KMS-11 (cell line): ENCODE data around the gene FOXL3.

Source experiments
- H2AFZ ChIP-seq: fragments of 200-600 bp; sonication (generic); 2 replicates; pipeline ENCODE4 v1.6.1; 2016; ENCODE audit warnings: antibody characterized with exemption, mixed run types, low read depth
- H3K27ac ChIP-seq: fragments of 200-600 bp; sonication (generic); 2 replicates; pipeline ENCODE4 v1.6.1; 2016; ENCODE audit warnings: mild to moderate bottlenecking, mixed run types
- H3K27me3 ChIP-seq: fragments of 200-600 bp; sonication (generic); 2 replicates; pipeline ENCODE4 v1.6.1; 2017; ENCODE audit warnings: mild to moderate bottlenecking, low read depth, mixed run types, moderate library complexity; ENCODE audit not compliant: insufficient read depth
- H3K36me3 ChIP-seq: fragments of 200-600 bp; sonication (generic); 2 replicates; pipeline ENCODE4 v1.6.1; 2017; ENCODE audit warnings: mild to moderate bottlenecking, mixed run types; ENCODE audit not compliant: insufficient read depth
- H3K4me1 ChIP-seq: fragments of 200-600 bp; sonication (generic); 2 replicates; pipeline ENCODE4 v1.6.1; 2016; ENCODE audit warnings: mild to moderate bottlenecking, low read depth, mixed run types; ENCODE audit not compliant: poor library complexity, severe bottlenecking
- H3K4me2 ChIP-seq: fragments of 200-600 bp; sonication (generic); 2 replicates; pipeline ENCODE4 v1.7.0; 2016; ENCODE audit warnings: mild to moderate bottlenecking, mixed run types
- H3K4me3 ChIP-seq: fragments of 200-600 bp; sonication (generic); IDR thresholded peaks from 2 replicates; pipeline ENCODE4 v1.6.1; 2017; ENCODE audit warnings: low read depth, low read length, mixed read lengths; ENCODE audit not compliant: insufficient read depth
- H3K79me2 ChIP-seq: fragments of 200-600 bp; sonication (generic); 2 replicates; pipeline ENCODE4 v1.6.1; 2016; ENCODE audit warnings: low read depth, mixed run types; ENCODE audit not compliant: insufficient read depth
- H3K9ac ChIP-seq: fragments of 200-600 bp; sonication (generic); 2 replicates; pipeline ENCODE4 v1.6.1; 2016; ENCODE audit warnings: mild to moderate bottlenecking, mixed run types
- H4K20me1 ChIP-seq: fragments of 200-600 bp; sonication (generic); 2 replicates; pipeline ENCODE4 v1.6.1; 2016; ENCODE audit warnings: mild to moderate bottlenecking, mixed run types; ENCODE audit not compliant: insufficient read depth
- CTCF ChIP-seq: fragments of 200-600 bp; sonication (generic); conservative IDR thresholded peaks from 2 replicates; pipeline ENCODE4 v1.6.1; 2017; ENCODE audit warnings: low read depth, mild to moderate bottlenecking, antibody characterized with exemption, low read length, moderate library complexity, mixed read lengths

Gene FOXL3

GRCh38 chr7:298375-298702 is 8.4 kb downstream of the FOXL3 start:
- Histone ChIP-seq H4K20me1 (no peaks in the 10 kb centered on the region), H3K27me3 (peaks cover 26% of the 10 kb centered on the region; the same call in 1 of the 2 replicates), H3K4me2 (no peak overlapping the region), H3K36me3 (no peaks in the 10 kb centered on the region), H3K4me3 (no peak overlapping the region), H3K27ac (no peak overlapping the region), H2AFZ (no peak overlapping the region), H3K4me1 (no peaks in the 10 kb centered on the region), H3K79me2 (no peaks in the 10 kb centered on the region), H3K9ac (no peak overlapping the region)
- no peak for TF ChIP-seq CTCF

- H2AFZ ChIP-seq = no peak overlapping the region
- H3K27me3 ChIP-seq = peaks cover 24% of the 10 kb centered on the region; the same call in 1 of the 2 replicates
- H3K4me3 ChIP-seq = no peak overlapping the region
- H3K36me3 ChIP-seq = no peaks in the 10 kb centered on the region
- H4K20me1 ChIP-seq = no peaks in the 10 kb centered on the region
- no peak overlapping the region for H3K4me2 ChIP-seq
- H3K4me1 ChIP-seq = no peaks in the 10 kb centered on the region
- H3K79me2 ChIP-seq = no peaks in the 10 kb centered on the region
- H3K9ac ChIP-seq = no peak overlapping the region
- no peak for TF ChIP-seq CTCF
- no peak overlapping the region for H3K27ac ChIP-seq
Measured at GRCh38 chr7:298743-299142, 8.8 kb downstream of the FOXL3 start.

DNA sequence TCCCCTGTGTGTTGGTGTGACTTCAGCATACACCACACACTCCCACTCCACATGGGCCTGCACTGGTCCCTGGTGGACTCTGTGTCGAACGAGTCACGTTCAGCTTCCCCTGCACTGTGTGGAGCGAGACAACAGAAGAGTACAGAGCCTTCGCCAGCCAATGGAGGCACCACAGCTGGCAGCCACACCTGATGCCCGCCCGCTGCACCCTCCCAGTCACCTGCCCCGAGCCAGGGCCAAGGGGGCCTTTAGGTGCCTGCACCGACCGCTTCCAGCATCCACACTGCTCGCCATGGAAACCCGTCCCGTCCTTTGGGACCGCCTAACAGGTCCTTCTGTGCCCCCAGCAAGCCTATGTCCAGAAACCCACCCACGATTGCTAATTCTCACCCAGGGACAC is 9.2 kb downstream of the FOXL3 start:
- Histone ChIP-seq H3K27me3 (peaks cover 20% of the 10 kb centered on the region; the same call in 1 of the 2 replicates), H3K4me2 (no peak overlapping the region), H3K9ac (no peak overlapping the region), H3K36me3 (no peaks in the 10 kb centered on the region), H3K4me1 (no peaks in the 10 kb centered on the region), H4K20me1 (no peaks in the 10 kb centered on the region), H3K4me3 (no peak overlapping the region), H2AFZ (no peak overlapping the region), H3K79me2 (no peaks in the 10 kb centered on the region), H3K27ac (no peak overlapping the region)
- TF ChIP-seq CTCF = no peak

DNA sequence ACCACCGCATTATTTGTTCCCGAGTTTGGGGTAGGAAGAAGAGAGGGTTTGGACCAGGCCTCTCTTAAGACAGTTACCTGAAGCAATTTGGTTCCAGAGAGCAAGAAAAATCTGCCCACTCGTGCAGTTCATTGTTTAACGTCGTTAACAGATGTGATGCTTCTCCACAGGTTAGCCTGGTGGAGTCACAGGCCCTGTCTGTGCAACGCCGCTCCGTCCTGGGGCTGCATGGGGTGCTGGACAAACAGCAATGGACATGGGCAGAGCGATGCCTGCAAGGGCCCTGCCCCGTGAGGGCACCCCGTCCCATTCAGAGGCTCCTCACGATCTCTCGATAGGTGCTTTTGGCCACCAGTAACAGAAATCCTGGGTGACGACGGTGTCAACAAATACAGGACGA is 9.7 kb downstream of the FOXL3 start:
- Histone ChIP-seq H3K36me3 (no peaks in the 10 kb centered on the region), H4K20me1 (no peaks in the 10 kb centered on the region), H3K27me3 (peaks cover 20% of the 10 kb centered on the region; the same call in 1 of the 2 replicates), H2AFZ (no peak overlapping the region), H3K79me2 (no peaks in the 10 kb centered on the region), H3K9ac (no peak overlapping the region), H3K4me2 (no peak overlapping the region), H3K4me1 (no peaks in the 10 kb centered on the region), H3K4me3 (no peak overlapping the region), H3K27ac (no peak overlapping the region)
- TF ChIP-seq CTCF = no peak
